ENCODE data around the gene CD44.

DNA sequence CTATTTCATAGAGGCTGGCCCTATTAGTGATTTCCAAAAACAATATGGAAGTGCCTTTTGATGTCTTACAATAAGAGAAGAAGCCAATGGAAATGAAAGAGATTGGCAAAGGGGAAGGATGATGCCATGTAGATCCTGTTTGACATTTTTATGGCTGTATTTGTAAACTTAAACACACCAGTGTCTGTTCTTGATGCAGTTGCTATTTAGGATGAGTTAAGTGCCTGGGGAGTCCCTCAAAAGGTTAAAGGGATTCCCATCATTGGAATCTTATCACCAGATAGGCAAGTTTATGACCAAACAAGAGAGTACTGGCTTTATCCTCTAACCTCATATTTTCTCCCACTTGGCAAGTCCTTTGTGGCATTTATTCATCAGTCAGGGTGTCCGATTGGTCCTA is 91.4 kb downstream of the CD44 start:
- TF ChIP-seq, protein P1, sequence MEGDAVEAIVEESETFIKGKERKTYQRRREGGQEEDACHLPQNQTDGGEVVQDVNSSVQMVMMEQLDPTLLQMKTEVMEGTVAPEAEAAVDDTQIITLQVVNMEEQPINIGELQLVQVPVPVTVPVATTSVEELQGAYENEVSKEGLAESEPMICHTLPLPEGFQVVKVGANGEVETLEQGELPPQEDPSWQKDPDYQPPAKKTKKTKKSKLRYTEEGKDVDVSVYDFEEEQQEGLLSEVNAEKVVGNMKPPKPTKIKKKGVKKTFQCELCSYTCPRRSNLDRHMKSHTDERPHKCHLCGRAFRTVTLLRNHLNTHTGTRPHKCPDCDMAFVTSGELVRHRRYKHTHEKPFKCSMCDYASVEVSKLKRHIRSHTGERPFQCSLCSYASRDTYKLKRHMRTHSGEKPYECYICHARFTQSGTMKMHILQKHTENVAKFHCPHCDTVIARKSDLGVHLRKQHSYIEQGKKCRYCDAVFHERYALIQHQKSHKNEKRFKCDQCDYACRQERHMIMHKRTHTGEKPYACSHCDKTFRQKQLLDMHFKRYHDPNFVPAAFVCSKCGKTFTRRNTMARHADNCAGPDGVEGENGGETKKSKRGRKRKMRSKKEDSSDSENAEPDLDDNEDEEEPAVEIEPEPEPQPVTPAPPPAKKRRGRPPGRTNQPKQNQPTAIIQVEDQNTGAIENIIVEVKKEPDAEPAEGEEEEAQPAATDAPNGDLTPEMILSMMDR (IDR thresholded peaks at IDR 0.05 in 4 of 5, conservative IDR thresholded peaks at IDR 0.05 in 1 of 5): no peak
- TF ChIP-seq POLR2A (IDR thresholded peaks at IDR 0.05): no peak

Data from gastrocnemius medialis (tissue), 4 donors.